HG03095 (cell line): ENCODE measurements around the gene TNNI2.
"Not testable (repeated sequence)": the region's sequence is repeated elsewhere in the genome, so short reads cannot be mapped to it uniquely, and the experiment has no call there.

Experiments used
- ATAC-seq: cut with Tn5 transposase; IDR thresholded peaks from one replicate; pipeline ENCODE4 v1.9.1; 2021; ENCODE audit warnings: moderate library complexity; ENCODE audit not compliant: unreplicated experiment

The TNNI2 gene

DNA sequence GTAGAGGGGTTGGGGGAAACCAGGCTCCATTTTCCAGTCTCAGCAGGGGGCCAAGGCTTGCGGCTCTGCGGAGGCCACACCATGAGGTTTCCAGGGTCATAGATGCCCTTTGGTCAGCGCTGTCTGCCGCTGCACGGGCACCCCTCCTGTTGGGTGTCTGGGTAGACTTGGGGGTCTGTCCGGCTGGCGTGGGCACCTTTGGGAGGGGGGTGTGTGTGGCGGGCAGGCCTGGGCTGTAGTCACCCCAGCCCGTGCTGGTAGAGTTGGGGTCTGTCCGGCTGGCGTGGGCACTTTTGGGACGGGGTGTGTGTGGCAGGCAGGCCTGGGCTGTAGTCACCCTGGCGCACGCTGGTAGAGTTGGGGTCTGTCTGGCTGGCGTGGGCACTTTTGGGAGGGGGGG is 32.8 kb downstream of the TNNI2 start:
- no peak for ATAC-seq

DNA sequence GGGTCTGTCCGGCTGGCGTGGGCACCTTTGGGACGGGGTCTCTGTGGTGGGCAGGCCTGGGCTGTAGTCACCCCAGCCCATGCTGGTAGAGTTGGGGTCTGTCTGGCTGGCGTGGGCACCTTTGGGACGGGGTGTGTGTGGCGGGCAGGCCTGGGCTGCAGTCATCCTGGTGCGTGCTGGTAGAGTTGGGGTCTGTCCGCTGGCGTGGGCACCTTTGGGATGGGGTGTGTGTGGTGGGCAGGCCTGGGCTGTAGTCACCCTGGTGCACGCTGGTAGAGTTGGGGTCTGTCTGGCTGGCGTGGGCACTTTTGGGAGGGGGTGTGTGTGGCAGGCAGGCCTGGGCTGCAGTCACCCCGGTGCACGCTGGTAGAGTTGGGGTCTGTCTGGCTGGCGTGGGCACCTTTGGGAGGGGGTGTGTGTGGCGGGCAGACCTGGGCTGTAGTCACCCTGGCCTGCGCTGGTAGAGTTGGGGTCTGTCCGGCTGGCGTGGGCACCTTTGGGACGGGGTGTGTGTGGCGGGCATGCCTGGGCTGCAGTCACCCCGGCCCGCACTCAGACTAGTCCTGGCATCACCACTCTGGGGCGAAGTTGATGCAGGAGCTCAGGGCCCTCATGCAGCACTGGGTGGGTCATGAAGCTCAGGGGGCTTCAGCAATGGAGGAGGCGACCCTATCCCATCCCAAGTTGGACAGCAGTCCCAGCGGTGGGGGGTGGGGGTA is 33.6 kb downstream of the TNNI2 start:
- ATAC-seq = no peak

DNA sequence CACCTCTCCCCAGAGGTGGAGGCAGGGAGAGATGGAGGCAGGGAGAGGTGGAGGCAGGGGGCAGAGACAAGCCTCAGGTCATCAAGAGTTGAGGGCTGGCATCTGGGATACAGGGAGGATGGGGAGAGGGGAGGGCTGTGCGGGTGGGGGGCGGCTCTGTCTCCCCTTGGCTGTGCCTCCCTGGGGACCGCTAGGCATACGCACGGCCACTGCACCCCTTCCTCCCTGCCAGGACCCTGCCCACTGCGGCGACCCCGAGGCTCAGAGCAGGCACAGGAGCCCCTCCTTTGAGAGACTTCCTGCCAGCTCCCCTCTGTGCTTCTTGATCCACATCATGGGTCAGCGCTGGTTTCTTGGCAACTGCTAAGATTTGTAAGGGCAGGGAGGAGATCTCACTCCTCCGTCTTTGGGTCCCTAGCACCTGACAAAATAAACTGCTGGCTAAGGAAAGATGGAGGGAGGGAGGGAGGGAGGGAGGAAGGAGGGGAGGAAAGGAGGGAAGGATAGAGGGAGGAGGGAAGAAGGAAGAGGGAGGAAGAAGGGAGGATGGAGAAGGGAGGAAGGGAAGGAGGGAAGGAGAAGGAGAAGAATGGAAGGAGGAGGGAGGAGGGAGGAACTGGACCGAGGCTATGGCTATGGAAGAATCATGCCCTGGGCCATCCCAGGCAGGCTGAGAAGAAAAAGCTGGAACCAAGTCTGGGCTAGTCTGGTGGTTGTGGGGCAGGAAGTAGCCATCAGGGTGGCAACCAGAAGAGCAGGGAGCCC is 34.4 kb downstream of the TNNI2 start:
- no peak for ATAC-seq

DNA sequence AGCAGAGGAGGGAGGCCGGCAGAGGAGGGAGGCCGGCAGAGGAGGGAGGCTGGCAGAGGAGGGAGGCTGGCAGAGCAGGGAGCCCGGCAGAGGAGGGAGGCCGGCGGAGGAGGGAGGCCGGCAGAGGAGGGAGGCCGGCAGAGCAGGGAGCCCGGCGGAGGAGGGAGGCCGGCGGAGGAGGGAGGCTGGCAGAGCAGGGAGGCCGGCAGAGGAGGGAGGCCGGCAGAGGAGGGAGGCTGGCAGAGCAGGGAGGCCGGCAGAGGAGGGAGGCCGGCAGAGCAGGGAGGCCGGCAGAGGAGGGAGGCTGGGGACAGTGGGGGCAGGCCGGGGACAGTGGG is 35.0 kb downstream of the TNNI2 start:
- not testable (repeated sequence) for ATAC-seq

DNA sequence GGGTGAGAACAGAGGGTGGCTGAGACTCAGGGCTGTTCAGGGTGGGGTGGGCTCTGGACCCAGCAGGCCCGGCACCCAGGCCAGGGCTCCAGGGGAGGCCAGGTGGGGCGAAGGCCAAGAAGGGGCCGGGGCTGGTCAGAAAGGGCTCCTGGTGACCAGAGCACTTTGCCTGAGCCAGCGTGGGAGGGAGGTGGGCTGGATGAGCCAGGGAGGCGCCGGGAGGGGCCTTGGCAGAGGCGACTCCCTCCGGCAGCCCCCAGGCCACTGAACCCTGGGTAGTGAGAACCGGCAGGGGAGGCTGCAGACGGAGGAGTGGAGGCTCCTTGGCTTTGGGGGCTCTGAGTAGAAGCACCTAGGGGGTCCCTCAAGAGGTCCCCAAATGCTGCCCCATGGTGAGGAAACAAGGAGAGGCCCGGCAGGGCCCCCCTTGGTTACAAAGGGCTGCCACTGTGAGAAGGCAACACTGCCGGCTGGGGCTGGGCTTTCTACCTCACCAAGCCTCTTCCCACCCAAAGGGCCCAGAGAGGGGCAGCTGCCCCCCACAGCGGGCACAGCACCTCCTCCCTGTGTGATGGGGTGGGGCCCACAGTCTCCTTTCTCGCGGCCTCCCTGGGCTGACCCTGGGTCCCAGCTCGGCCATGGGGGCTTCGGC is 35.8 kb downstream of the TNNI2 start:
- not testable (repeated sequence) for ATAC-seq

DNA sequence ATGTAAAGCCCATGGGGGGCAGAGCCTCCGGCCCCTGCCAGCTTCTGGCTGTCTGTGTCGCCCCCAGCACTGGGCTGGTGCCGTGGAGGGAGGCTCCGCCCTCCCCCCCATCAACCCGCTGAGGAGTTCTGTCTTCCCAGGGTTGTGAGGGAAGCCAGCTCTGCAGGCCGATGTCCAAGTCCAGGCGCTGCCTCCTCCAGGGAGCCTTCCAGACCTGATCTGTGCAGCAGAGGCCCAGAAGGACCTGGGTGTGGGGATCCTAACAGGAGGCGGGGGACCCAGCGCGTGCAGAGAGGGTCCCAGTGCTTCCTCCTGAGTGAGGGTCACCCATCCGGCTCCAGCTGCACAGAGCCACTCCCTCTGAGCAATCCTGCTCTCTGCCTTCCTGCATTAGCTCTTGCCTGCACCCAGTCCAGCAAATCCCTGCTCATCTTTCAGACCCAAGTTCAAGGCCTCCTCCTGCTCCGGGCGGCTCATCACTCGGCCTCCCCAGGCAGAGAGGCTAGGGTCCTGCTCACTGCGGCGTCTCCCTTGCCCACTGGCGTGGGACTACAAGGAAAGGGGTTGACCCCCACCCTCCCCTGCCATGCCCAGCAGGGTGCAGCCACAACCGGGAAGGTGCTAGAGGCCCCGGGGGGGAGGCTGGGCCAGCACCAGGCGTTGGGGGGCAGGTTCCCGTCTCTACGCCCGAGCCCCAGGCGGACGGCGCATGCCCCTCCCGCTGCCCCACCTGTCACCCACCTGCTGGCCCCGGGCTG is 36.5 kb downstream of the TNNI2 start:
- ATAC-seq = no peak

DNA sequence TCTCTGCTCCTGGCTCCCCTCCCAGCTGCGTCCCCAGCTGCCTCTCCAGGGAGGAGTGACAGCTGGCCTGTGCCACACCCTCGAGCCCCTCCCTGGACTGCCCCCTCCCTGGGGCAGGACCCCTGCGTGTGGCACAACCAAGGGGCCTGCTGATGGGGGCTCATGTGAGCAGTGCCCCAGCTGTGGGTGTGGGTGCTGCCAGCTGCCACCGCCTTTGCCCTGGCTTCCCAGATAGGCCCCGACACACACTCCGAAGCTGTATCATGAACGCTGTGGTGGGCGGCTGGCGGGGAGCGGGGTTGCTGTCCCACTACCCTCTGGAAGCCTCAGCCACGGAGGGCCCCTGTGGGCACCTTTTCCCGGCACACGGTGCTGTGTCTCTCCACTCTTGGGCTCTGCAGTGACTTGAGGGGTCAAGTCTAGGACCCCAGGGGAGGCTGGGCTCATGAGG is 37.1 kb downstream of the TNNI2 start:
- not testable (repeated sequence) for ATAC-seq

DNA sequence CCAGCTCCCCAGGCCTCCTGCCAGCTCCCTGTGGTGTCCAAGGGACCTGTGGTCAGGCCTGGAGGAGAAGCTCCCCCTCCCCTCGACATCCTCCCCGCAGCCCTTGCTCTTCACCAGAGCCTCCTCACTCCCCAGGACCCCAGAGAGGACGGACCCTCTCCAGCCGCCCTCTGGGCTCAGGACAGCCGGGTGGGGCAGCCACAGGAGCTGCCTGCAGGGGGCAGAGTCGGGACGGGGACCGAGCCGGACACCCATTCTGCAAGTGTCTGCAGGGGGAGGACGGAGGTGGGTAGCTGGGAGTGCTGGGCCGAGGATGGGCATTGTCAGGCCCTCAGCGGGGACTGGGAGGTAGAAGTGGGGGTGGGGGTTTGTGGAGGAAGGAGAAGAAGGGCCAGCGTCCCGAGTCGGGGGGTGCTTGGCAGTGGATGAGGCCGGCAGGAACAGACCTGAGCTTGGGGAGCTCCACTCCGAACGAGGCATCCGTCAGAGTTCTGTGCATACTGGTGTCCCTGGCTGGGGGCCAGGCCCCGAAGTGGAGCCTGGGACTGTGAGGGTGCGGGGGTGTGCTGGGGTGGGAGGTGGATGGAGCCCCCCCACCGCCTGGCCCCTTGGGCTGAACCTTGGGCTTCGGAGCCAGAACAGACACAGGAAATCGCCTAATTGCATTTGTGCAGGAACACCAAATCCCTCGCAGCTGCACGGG is 37.7 kb downstream of the TNNI2 start:
- ATAC-seq = no peak

DNA sequence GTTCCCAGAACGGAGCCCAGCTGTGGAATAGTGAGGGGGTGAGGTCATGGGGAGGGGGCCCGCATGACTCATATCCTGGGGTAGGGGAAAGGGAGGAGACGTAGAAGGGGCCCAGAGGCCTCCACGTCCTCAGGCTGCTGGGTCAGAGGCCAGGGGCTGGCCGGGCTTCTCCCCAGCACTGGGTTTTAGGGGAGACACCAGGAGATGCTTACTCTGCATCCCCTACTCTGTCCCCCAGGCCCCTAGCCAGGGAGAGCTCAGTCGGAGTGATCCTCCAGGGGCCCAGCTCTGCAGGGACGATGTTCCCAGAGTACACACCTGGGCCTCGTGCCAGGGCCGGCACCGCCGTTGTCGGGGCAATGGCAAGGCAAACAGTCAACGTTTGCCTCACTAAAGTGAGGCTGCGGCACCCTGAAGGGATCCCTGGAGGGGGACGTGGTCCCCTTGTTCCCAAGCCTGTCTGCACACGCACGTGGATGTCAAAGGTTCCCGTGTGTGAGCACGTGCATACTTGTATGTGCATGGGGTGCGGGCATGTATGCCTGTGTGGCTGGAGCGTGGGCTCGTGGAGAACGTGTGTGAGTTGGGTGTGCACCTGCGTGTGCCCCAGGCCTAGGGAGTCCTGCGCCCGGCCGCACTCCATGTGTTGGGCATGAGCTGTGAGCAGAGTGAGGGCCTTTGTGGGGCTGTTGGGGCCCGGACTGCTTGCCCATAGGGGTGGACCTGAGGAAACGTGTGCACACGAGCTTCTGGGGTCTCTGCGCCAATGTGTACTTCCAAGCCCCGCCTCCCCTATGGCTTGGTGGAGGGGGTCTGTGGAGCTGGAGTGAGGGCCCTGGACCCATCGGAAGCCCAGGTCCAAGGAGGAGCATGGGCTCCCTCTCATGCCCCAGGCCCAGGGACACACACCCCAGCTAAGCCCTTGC is 38.7 kb downstream of the TNNI2 start:
- no peak for ATAC-seq

DNA sequence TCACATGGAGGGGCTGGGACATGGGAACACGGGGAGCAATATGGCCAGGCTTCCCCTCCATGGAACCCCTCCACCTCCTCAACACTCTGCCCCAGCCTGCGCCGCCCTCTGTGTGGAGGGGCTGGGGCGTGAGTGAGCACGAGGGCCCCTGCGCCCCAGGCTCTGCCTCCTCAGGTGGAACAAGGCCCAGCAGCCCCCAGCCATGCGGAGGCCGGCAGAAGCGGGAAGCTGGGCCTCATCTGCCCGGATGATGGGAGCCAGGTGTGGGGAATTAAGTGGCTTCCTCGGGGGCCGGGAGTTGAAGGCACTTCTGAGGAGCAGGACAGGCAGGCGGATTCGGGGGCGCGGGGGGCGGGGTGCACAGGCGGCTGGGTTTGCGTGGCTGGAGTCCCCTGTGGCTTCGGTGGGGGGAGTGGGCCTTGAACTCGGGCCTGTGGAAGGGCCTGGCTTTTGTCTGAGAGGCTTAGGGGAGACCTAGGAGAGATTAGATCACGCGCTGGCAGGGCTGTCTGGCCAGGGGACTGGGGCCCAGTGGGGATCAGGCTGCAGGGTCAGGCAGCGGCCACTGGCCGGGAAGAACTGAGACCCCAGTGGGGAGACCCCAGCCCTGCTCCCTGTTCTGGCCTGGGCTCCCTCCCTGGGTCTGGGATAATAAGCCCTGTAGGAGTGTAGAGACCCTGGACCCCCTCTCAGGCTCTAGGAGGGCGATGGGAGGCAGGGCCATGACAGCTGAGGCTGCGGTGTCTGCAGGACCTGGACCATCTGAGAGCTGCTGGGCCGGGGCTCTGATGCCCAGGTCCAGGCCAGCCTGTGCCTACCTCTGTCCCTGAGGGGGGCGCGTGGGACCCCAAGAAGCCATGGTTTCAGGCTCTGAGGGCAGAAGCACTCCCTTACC is 39.6 kb downstream of the TNNI2 start:
- ATAC-seq = no peak

DNA sequence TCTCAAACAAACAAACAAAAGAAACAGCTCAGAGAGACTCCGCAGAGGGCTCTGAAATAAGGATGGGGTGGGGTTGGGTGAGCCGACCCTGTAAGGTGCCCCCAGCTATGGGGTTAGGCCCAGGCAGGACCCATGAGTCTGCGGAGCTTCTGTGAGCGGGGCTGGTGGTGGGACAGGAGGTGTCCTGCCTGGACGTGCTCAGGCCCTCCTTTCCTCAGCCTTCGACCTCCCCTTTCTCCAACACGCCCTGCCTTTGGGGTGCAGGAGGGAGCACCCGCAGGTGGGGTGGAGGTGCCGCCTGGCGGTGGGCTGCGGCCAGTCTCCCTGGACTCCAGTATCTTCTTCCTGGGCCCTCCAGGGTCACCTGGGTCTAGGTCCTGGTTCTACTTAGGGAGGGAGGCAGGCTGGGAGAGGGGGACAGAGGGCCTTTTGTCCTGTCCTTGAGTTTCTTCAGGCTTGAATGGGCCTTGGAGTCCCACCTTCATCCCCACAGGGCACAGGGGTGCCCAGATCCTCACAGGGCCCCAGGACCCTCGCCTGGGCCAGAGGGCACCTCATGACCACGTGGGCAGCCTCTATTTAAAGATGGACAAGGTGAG is 40.7 kb downstream of the TNNI2 start:
- ATAC-seq = no peak

DNA sequence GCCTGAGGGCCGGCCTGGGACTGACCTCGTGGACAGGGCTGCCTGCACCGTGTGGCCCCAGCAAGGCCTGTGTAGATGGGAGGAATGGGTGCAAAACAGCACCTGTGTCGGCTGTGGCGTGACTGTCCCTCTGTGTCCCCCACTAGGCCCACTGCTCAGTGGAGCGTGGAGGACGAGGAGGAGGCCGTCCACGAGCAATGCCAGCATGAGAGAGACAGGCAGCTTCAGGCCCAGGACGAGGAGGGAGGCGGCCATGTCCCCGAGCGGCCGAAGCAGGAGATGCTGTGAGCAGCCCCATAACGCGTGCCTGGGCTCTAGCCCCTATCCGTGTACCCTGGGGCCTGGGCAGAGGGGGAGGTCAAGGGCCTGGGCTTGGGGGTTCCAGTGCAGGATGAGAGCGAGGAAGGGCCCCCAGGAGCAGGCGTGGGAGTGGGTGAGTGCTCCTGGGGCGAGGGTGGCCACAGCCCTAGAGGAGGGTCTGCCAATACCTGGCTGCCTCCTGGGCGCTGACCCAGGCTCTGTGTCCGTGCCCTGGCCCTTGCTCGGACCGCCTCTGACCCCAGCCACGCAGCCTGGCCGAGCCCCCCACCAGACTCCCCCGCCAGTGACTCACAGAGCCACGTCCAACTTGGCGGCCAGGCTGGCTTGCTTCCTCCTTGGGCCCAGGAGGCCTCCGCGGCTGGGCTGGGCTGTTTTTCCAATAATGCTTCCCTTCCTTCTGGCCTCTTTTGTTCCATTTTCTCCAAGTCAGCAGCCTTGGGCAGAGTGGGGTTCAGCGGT is 41.4 kb downstream of the TNNI2 start:
- ATAC-seq = no peak

DNA sequence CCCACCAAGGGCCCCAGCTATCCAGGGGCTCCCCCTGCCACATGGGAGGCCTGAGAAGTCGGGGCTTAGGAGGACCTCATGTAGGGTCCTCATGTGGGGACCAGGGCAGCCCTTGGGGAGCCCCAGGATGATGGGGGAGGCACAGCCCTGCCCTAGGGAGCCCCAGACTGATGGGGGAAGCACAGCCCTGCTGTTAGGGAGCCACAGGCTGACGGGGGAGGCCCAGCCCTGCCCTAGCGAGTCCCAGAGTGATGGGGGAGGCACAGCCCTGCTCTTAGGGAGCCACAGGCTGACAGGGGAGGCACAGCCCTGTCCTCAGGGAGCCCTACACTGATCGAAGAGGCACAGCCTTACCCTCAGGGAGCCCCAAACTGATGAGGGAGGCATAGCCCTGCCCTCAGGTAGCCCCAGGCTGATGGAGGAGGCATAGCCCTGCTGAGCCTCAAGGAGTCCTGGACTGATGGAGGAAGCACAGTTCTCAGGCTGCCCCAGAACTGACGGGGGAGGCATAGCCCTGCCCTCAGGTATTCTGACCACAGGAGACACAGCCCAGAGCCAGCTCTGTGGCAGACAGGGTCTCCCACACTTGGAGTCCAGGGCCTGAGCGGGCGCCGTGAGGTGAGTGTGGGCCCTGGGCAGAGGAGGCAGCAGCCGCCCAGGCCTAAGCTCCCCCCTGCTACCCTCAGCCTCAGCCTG is 42.1 kb downstream of the TNNI2 start:
- no peak for ATAC-seq

DNA sequence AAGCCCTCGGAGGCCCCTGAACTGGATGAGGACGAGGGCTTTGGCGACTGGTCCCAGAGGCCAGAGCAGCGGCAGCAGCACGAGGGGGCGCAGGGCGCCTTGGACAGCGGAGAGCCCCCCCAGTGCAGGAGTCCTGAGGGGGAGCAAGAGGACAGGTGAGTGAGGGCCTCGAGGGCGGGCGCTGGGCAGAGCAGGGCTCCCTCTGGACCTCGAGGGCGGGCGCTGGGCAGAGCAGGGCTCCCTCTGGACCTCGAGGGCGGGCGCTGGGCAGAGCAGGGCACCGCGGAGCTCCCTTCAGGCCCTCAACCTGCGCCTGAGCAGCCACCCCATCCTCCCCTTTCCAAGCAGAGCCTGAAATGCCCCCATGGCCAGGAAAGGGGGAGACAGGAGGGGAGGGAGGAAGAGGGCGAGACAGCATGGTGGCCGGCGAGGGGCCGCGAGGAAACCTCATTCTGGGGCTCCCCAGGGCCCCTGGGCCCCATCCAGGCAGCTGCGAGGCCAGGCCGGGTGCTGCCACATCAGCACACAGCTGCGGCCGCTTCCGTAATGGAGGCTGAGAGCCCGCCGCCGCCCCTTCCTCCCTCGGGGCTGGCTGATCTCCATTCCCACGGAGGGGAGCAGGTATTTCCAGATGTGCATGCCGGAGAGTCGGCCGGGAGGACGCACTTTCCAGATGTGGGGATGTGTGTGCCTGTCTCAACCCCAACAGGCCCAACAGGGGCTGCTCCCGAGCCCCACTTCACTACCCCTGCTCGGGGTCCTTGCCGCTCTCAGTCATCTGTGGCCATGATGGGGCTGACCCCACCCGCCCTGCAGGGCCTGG is 42.9 kb downstream of the TNNI2 start:
- peak; percentile 31 for ATAC-seq

DNA sequence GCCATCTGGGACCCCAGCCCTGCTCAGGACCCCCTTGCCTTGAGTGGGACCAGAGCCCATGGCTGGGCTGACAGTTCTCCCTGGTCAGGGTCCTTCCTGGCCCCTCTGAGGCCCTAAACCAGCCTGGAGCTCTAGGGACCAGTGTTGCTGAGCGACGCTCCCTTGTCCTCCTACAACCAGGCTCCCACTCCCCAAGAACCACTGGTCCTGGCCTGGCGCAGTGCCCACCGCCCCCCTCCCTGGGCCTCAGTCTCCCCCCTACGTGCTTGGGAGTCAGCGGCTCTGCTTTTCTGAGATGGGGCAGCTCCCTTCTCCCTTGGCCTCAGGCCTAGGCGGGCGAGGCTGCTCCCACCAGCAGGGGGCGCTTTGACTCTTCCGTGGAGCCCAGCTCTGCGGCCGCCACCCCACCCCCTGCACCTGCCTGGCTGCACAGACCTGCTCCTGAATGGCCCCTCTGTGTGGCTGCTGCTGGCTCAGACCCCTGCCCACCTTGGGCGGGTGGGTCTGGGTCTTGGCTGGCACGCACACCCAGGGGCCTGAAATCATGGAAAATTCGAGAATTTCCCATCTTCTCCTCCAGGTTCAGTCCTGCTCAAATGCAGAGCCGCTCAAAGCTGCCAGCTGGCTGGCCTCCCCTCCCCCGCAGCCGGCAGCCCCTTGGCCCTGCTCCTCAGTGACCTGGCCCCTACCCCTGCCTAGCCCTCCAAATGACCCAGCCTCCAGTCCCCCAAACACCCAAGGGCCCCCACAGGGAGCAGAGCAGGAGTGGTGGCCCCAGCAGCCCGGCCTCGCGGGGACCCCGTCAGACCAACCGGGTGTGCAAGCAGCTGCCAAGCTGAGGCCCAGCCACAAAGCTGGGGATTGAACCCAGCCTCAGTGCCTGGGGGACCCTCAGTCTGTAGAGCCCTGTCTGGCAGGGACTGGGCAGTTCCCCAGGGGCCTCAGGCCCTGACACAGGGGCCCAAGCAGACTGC is 43.8 kb downstream of the TNNI2 start:
- peak; percentile 58 for ATAC-seq
